ENCODE results near the gene ZNF578.
"Not testable (repeated sequence)": the region's sequence is repeated elsewhere in the genome, so short reads cannot be mapped to it uniquely, and the experiment has no call there.

Gene ZNF578

GRCh38 chr19:52453324-52454094 lies at the start of gene ZNF578:
Gene ZNF578, plus strand, starts transcription at chr19:52453553. Its CDS starts 48,293 bp downstream, at chr19:52501846.
- no peak for DNase-seq

GRCh38 chr19:52410276-52410675 lies 43.1 kb upstream of the ZNF578 start:
- no peak for DNase-seq

GRCh38 chr19:52415711-52416110 lies 37.6 kb upstream of the ZNF578 start:
- no peak for DNase-seq

GRCh38 chr19:52428937-52429336 lies 24.4 kb upstream of the ZNF578 start, which contains the start of gene ZNF534:
Gene ZNF534, plus strand, starts transcription at chr19:52429148. Its CDS starts 2,327 bp downstream, at chr19:52431475.
- DNase-seq = no peak

- no peak for DNase-seq
Observed at GRCh38 chr19:52442179-52442578, 11.2 kb upstream of the ZNF578 start.

- DNase-seq = no peak
Observed at GRCh38 chr19:52444506-52444905, 8.8 kb upstream of the ZNF578 start.

- no peak for DNase-seq
Observed at GRCh38 chr19:52451241-52451640, 2.1 kb upstream of the ZNF578 start.

GRCh38 chr19:52464798-52465470 lies 11.6 kb downstream of the ZNF578 start:
- DNase-seq = no peak

GRCh38 chr19:52473655-52474350 lies 20.4 kb downstream of the ZNF578 start:
- no peak for DNase-seq

- no peak for DNase-seq
Observed at GRCh38 chr19:52474351-52475127, 21.2 kb downstream of the ZNF578 start.

GRCh38 chr19:52484111-52484743 lies 30.9 kb downstream of the ZNF578 start:
- DNase-seq = not testable (repeated sequence)

GRCh38 chr19:52485064-52485463 lies 31.7 kb downstream of the ZNF578 start:
- not testable (repeated sequence) for DNase-seq

- DNase-seq = not testable (repeated sequence)
Observed at GRCh38 chr19:52485561-52486240, 32.3 kb downstream of the ZNF578 start.

- no peak for DNase-seq
Observed at GRCh38 chr19:52492201-52492993, 39.0 kb downstream of the ZNF578 start.

- DNase-seq = no peak
Observed at GRCh38 chr19:52492994-52493470, 39.7 kb downstream of the ZNF578 start.

GRCh38 chr19:52494518-52494917 lies 41.2 kb downstream of the ZNF578 start:
- no peak for DNase-seq

- DNase-seq = no peak
Observed at GRCh38 chr19:52498571-52498970, 45.2 kb downstream of the ZNF578 start.

- DNase-seq = not testable (repeated sequence)
Observed at GRCh38 chr19:52500474-52500873, 47.1 kb downstream of the ZNF578 start.

GRCh38 chr19:52500991-52501390 lies 47.6 kb downstream of the ZNF578 start:
- DNase-seq = not testable (repeated sequence)

- DNase-seq = no peak
Observed at GRCh38 chr19:52507266-52507665, 53.9 kb downstream of the ZNF578 start.

- no peak for DNase-seq
Observed at GRCh38 chr19:52516191-52516590, 62.8 kb downstream of the ZNF578 start.
